GM18498 (cell line): ENCODE data around the gene TMPRSS11B.
"Not testable (repeated sequence)": the region's sequence is repeated elsewhere in the genome, so short reads cannot be mapped to it uniquely, and the experiment has no call there.

Experiments used
- ATAC-seq: cut with Tn5 transposase; IDR thresholded peaks from one replicate; pipeline ENCODE4 v1.9.1; 2021; ENCODE audit warnings: mild to moderate bottlenecking, moderate library complexity; ENCODE audit not compliant: unreplicated experiment

TMPRSS11B gene

GRCh38 chr4:68240620-68241019 lies 4.9 kb downstream of the TMPRSS11B start:
- ATAC-seq: no peak

GRCh38 chr4:68228568-68228967 lies 16.9 kb downstream of the TMPRSS11B start:
- ATAC-seq: no peak

GRCh38 chr4:68218044-68218443 lies 27.4 kb downstream of the TMPRSS11B start:
- ATAC-seq: no peak

- ATAC-seq: no peak
Observed at GRCh38 chr4:68216501-68216900, 29.0 kb downstream of the TMPRSS11B start.

GRCh38 chr4:68209003-68209402 lies 36.5 kb downstream of the TMPRSS11B start:
- ATAC-seq: no peak

GRCh38 chr4:68194305-68194704 lies 51.2 kb downstream of the TMPRSS11B start:
- ATAC-seq: not testable (repeated sequence)

GRCh38 chr4:68193194-68193593 lies 52.3 kb downstream of the TMPRSS11B start:
- ATAC-seq: no peak

GRCh38 chr4:68187145-68187544 lies 58.3 kb downstream of the TMPRSS11B start:
- no peak for ATAC-seq

GRCh38 chr4:68184923-68185322 lies 60.6 kb downstream of the TMPRSS11B start:
- ATAC-seq: no peak

GRCh38 chr4:68183417-68183816 lies 62.1 kb downstream of the TMPRSS11B start:
- ATAC-seq: no peak

GRCh38 chr4:68182382-68182820 lies 63.1 kb downstream of the TMPRSS11B start:
- ATAC-seq: no peak

GRCh38 chr4:68180849-68181526 lies 64.5 kb downstream of the TMPRSS11B start:
- no peak for ATAC-seq

GRCh38 chr4:68176904-68177303 lies 68.6 kb downstream of the TMPRSS11B start:
- ATAC-seq: no peak
